ENCODE results near the gene PRPF31.

The PRPF31 gene

GRCh38 chr19:54142166-54142780 is 26.7 kb downstream of the PRPF31 start:
- no peak for DNase-seq

- DNase-seq = no peak
Measured at GRCh38 chr19:54145541-54146158, 30.1 kb downstream of the PRPF31 start.

GRCh38 chr19:54147676-54148075 is 32.1 kb downstream of the PRPF31 start:
- DNase-seq = no peak

GRCh38 chr19:54148158-54148557 is 32.6 kb downstream of the PRPF31 start:
- no peak for DNase-seq

- no peak for DNase-seq
Measured at GRCh38 chr19:54149021-54149812, 33.7 kb downstream of the PRPF31 start.

GRCh38 chr19:54151362-54152035 is 35.9 kb downstream of the PRPF31 start:
- DNase-seq = no peak

- DNase-seq = no peak
Measured at GRCh38 chr19:54152267-54152666, 36.7 kb downstream of the PRPF31 start.

GRCh38 chr19:54152878-54153524 is 37.4 kb downstream of the PRPF31 start:
- DNase-seq = no peak

GRCh38 chr19:54153731-54154326 is 38.3 kb downstream of the PRPF31 start:
- DNase-seq = no peak

GRCh38 chr19:54154603-54155345 is 39.2 kb downstream of the PRPF31 start:
- DNase-seq = peak; percentile 22

GRCh38 chr19:54155694-54156093 is 40.1 kb downstream of the PRPF31 start:
- DNase-seq = no peak

- DNase-seq = no peak
Measured at GRCh38 chr19:54156490-54156889, 40.9 kb downstream of the PRPF31 start.

- no peak for DNase-seq
Measured at GRCh38 chr19:54156953-54157352, 41.4 kb downstream of the PRPF31 start.

GRCh38 chr19:54158812-54159351 is 43.3 kb downstream of the PRPF31 start:
- peak; percentile 34 for DNase-seq

- peak; percentile 95 for DNase-seq
Measured at GRCh38 chr19:54159352-54160181, 44.0 kb downstream of the PRPF31 start, which contains the start of gene LENG1. TSS of gene LENG1 (minus strand) at chr19:54159721. CDS start at chr19:54159695, 26 bp downstream.

- no peak for DNase-seq
Measured at GRCh38 chr19:54160182-54160811, 44.7 kb downstream of the PRPF31 start.

GRCh38 chr19:54160854-54161253 is 45.3 kb downstream of the PRPF31 start:
- DNase-seq = no peak

- DNase-seq = peak; percentile 84
Measured at GRCh38 chr19:54162241-54162805, 46.8 kb downstream of the PRPF31 start.

GRCh38 chr19:54162884-54163283 is 47.3 kb downstream of the PRPF31 start:
- DNase-seq = no peak
